Endothelial cell (in vitro differentiated cells): ENCODE results near the gene SLC35F4. TPM values are rescaled to one million over a fixed set of nuclear protein-coding genes. Genes with fewer than 3 reads are reported as not detected.

Experiments
- DNase-seq: peaks from one replicate; pipeline ENCODE4 v3.0.0; 2021; ENCODE audit warnings: low spot score
- H3K27ac Mint-ChIP-seq: one replicate; pipeline ENCODE4 v1.8.0; 2021; ENCODE audit warnings: mixed read lengths, inconsistent platforms; ENCODE audit not compliant: unreplicated experiment
- H3K27me3 Mint-ChIP-seq: one replicate; pipeline ENCODE4 v1.8.0; 2021; ENCODE audit warnings: mild to moderate bottlenecking, moderate library complexity, mixed read lengths, inconsistent platforms; ENCODE audit not compliant: unreplicated experiment
- H3K36me3 Mint-ChIP-seq: one replicate; pipeline ENCODE4 v1.8.0; 2021; ENCODE audit warnings: mild to moderate bottlenecking, low read depth, mixed read lengths, inconsistent platforms; ENCODE audit not compliant: unreplicated experiment
- H3K4me1 Mint-ChIP-seq: one replicate; pipeline ENCODE4 v1.8.0; 2021; ENCODE audit warnings: mild to moderate bottlenecking, mixed read lengths, inconsistent platforms; ENCODE audit not compliant: unreplicated experiment
- H3K4me3 Mint-ChIP-seq: one replicate; pipeline ENCODE4 v1.8.0; 2021; ENCODE audit warnings: mild to moderate bottlenecking, mixed read lengths, inconsistent platforms; ENCODE audit not compliant: unreplicated experiment
- H3K9me3 Mint-ChIP-seq: one replicate; pipeline ENCODE4 v1.8.0; 2021; ENCODE audit warnings: mixed read lengths, inconsistent platforms; ENCODE audit not compliant: unreplicated experiment
- CTCF ChIP-seq: fragments of 200-600 bp; sonication (generic); IDR thresholded peaks from one replicate; pipeline ENCODE4 v1.5.0; 2021; ENCODE audit warnings: antibody characterized with exemption; ENCODE audit not compliant: unreplicated experiment
- total RNA-seq: library from RNA; stranded (reverse); fragmentation: NEBNext Ultra II Directional; extraction: Animal tissue kit (Norgen Biotek cat#: 25700); gene quantifications from one replicate; pipeline ENCODE4 v1.2.1, GENCODE V29; 2021; ENCODE audit not compliant: unreplicated experiment

The SLC35F4 gene
- total RNA-seq, 1 donor from 2014 or later, result not detected

GRCh38 chr14:57751400-57751799 lies 114.5 kb downstream of the SLC35F4 start:
- TF ChIP-seq CTCF, result no peak
- H3K36me3 Mint-ChIP-seq, result no peaks in the 10 kb centered on the region
- H3K4me1 Mint-ChIP-seq, result peaks cover 6% of the 10 kb centered on the region
- no peak for DNase-seq
- no peaks in the 10 kb centered on the region for H3K9me3 Mint-ChIP-seq
- H3K4me3 Mint-ChIP-seq, result no peak overlapping the region
- H3K27me3 Mint-ChIP-seq, result peaks cover 2% of the 10 kb centered on the region
- H3K27ac Mint-ChIP-seq, result no peak overlapping the region

DNA sequence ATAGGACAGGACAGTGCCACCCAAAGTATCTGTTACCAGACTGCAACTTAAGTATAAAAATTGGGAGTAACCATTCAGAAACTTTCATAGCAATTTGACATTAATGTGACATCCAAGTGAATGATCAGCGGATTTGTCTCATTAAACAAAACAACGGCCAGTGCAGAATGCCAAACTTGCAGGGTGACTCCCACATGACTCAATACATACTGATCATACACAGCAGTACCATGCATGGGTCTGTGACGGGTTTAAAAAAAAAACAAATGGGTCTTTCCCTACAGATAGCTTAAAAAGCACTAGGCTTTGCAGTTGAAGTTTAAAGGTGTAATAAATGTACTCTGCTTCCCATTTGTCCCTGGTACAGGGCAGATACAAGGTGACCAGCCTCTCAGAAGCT lies 116.6 kb downstream of the SLC35F4 start:
- no peak for DNase-seq

GRCh38 chr14:57748279-57748678 lies 117.6 kb downstream of the SLC35F4 start:
- no peak for TF ChIP-seq CTCF
- no peak for DNase-seq
- Mint-ChIP-seq H3K27ac (no peak overlapping the region), H3K9me3 (no peaks in the 10 kb centered on the region), H3K4me1 (no peaks in the 10 kb centered on the region), H3K4me3 (no peak overlapping the region), H3K27me3 (no peaks in the 10 kb centered on the region), H3K36me3 (no peaks in the 10 kb centered on the region)

More for the DNA sequence above, 116.6 kb downstream of the SLC35F4 start:
- Mint-ChIP-seq H3K27me3 (peaks cover 2% of the 10 kb centered on the region), H3K9me3 (no peaks in the 10 kb centered on the region), H3K4me1 (peaks cover 6% of the 10 kb centered on the region), H3K4me3 (no peak overlapping the region), H3K36me3 (no peaks in the 10 kb centered on the region), H3K27ac (no peak overlapping the region)
- TF ChIP-seq CTCF, result no peak

DNA sequence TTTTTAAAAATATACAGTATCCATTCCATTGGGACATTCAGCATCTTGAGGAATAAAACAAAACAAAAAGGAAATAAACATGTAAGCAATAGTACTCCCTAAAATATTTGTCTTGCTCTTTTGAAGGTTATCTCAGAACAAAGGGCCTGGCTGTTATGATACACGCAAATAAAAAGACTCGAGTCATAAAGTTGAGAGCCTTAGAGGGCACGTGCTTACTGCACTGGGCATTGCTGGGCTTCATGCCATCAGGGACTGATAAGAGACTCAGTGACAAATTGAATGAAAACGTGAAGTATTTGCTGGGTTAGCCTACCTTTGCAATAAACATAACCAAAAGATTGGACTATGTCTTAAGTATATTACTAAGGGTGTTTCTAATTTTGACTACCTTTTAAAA lies 118.9 kb downstream of the SLC35F4 start:
- H3K36me3 Mint-ChIP-seq, result no peaks in the 10 kb centered on the region
- no peaks in the 10 kb centered on the region for H3K9me3 Mint-ChIP-seq
- no peaks in the 10 kb centered on the region for H3K27me3 Mint-ChIP-seq
- no peak for DNase-seq
- H3K4me1 Mint-ChIP-seq, result no peaks in the 10 kb centered on the region
- H3K27ac Mint-ChIP-seq, result no peak overlapping the region
- TF ChIP-seq CTCF, result no peak
- no peak overlapping the region for H3K4me3 Mint-ChIP-seq

DNA sequence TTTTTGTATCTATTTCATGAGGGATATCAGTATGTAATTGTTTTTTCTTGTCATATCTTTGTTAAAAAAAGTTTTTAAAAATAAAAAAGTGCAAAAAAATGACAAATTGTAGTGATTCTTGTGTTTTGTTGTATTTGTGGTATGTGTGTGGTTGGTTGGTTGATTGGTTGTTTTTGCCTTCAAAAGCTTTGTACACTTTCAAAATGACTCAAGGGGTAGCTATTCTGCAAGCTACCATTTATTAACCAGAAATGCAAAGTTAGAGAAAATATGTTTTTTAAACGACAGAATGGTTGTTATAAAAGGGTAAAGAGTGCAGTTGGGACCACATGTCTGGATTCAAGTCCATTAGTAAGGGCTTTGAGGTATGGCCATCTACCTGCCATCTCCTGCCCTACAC lies 119.3 kb downstream of the SLC35F4 start:
- H3K27me3 Mint-ChIP-seq, result no peaks in the 10 kb centered on the region
- no peaks in the 10 kb centered on the region for H3K9me3 Mint-ChIP-seq
- no peak for DNase-seq
- H3K4me3 Mint-ChIP-seq, result no peak overlapping the region
- TF ChIP-seq CTCF, result no peak
- H3K4me1 Mint-ChIP-seq, result no peaks in the 10 kb centered on the region
- H3K36me3 Mint-ChIP-seq, result no peaks in the 10 kb centered on the region
- no peak overlapping the region for H3K27ac Mint-ChIP-seq
